Astrocyte of the spinal cord (primary cell): Measurements from ENCODE around the gene BAZ2B.

Experiments
- DNase-seq: peaks from one replicate; pipeline ENCODE4 v3.0.0; 2011; ENCODE audit warnings: low read depth, low spot score
- H3K4me3 ChIP-seq: 2 replicates; pipeline ENCODE4 v1.5.1; 2011; ENCODE audit warnings: low read depth, mild to moderate bottlenecking, low read length, moderate library complexity
- in situ Hi-C: cut with HindIII; loops from 2 replicates; pipeline ENCODE4 v1.10.0; 2017; ENCODE audit warnings: low sequenced_read_pairs
- TF ChIP-seq, protein P1 (sequence below): IDR thresholded peaks from 2 replicates; pipeline ENCODE4 v1.5.1; 2012; ENCODE audit warnings: low read depth, mild to moderate bottlenecking, low read length, inconsistent platforms

Gene BAZ2B

GRCh38 chr2:159564081-159564480 lies 52.3 kb downstream of the BAZ2B start:
- no peak overlapping the region for H3K4me3 ChIP-seq
- in situ Hi-C loops, result no loop called here
- TF ChIP-seq, protein P1, sequence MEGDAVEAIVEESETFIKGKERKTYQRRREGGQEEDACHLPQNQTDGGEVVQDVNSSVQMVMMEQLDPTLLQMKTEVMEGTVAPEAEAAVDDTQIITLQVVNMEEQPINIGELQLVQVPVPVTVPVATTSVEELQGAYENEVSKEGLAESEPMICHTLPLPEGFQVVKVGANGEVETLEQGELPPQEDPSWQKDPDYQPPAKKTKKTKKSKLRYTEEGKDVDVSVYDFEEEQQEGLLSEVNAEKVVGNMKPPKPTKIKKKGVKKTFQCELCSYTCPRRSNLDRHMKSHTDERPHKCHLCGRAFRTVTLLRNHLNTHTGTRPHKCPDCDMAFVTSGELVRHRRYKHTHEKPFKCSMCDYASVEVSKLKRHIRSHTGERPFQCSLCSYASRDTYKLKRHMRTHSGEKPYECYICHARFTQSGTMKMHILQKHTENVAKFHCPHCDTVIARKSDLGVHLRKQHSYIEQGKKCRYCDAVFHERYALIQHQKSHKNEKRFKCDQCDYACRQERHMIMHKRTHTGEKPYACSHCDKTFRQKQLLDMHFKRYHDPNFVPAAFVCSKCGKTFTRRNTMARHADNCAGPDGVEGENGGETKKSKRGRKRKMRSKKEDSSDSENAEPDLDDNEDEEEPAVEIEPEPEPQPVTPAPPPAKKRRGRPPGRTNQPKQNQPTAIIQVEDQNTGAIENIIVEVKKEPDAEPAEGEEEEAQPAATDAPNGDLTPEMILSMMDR, result no peak
- DNase-seq, result no peak

- in situ Hi-C loops, result no loop called here
- TF ChIP-seq, protein P1, result no peak
- DNase-seq, result peak; percentile 6
- H3K4me3 ChIP-seq, result no peak overlapping the region
These were observed 54.1 kb downstream of the BAZ2B start for GRCh38 chr2:159562248-159562647.

- in situ Hi-C loops, result no loop called here
- DNase-seq, result no peak
- TF ChIP-seq, protein P1, result no peak
- H3K4me3 ChIP-seq, result no peak overlapping the region
These were observed 54.6 kb downstream of the BAZ2B start for GRCh38 chr2:159561786-159562185.

DNA sequence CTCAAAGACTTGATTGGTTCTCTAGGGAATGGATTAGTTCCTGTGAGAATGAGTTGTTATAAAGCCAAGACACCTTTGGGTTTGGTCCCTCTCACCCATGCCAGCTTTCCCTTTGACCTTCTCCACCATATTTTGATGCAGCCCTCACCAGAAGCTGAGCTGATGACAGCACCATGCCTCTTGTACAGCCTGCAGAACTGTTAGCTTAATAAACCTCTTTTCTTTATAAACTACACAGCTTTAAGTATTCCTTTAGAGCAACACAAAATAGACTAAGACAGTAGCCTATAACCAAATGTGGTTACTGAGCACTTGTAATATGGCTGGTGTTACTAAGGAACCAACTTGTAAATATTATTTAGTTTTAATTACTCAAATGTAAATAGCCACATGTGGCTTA lies 55.1 kb downstream of the BAZ2B start:
- in situ Hi-C loops, result no loop called here
- H3K4me3 ChIP-seq, result no peak overlapping the region
- DNase-seq, result no peak
- TF ChIP-seq, protein P1, result no peak

- H3K4me3 ChIP-seq, result no peak overlapping the region
- DNase-seq, result no peak
- TF ChIP-seq, protein P1, result no peak
- in situ Hi-C loops, result no loop called here
These were observed 57.3 kb downstream of the BAZ2B start for GRCh38 chr2:159559034-159559433.

DNA sequence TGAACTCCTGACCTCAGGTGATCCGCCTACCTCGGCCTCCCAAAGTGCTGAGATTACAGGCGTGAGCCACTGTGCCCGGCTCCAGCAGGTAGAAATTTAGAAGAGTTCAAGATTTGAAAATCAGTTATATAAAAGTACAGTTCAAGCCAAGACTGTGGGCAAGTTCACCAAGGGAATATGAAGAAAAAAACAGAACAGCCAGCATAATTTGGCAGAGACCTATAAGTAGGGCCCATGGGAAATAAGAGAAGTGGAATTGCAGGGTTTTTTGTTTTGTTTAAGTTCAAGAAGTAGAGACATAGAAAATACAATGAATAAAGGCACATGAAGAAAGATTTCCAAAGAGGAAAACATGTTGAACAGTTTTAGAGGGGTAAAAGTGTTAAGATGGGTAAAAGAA lies 57.9 kb downstream of the BAZ2B start:
- in situ Hi-C loops, result no loop called here
- TF ChIP-seq, protein P1, result no peak
- H3K4me3 ChIP-seq, result no peak overlapping the region
- DNase-seq, result no peak
